HG03045 (cell line): ENCODE measurements around the gene HM13.
A peak's percentile ranks its signal among the peaks of the same experiment; 100 is the strongest.
"Not testable (repeated sequence)": the region's sequence is repeated elsewhere in the genome, so short reads cannot be mapped to it uniquely, and the experiment has no call there.

ENCODE experiments used
- ATAC-seq: cut with Tn5 transposase; IDR thresholded peaks from one replicate; pipeline ENCODE4 v1.9.1; 2021; ENCODE audit warnings: mild to moderate bottlenecking, moderate library complexity; ENCODE audit not compliant: unreplicated experiment

Gene HM13

DNA sequence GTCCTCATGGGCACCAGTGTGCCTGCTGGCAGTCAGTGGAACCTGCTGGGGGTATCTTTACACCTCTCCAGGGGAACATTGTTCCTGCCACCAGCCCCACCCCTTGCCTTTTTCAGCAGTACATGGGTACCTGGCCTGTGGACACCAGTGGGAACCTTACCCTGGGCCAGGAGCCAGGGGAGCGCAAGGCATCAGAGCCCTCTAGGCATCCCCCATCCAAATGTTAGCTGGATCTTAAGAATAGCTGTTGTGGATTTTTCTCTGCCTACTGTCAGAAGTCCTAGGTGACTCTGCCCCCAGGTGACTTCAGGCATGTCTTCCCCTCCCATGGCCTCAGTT, 52.0 kb downstream of the HM13 start:
- ATAC-seq, result no peak

DNA sequence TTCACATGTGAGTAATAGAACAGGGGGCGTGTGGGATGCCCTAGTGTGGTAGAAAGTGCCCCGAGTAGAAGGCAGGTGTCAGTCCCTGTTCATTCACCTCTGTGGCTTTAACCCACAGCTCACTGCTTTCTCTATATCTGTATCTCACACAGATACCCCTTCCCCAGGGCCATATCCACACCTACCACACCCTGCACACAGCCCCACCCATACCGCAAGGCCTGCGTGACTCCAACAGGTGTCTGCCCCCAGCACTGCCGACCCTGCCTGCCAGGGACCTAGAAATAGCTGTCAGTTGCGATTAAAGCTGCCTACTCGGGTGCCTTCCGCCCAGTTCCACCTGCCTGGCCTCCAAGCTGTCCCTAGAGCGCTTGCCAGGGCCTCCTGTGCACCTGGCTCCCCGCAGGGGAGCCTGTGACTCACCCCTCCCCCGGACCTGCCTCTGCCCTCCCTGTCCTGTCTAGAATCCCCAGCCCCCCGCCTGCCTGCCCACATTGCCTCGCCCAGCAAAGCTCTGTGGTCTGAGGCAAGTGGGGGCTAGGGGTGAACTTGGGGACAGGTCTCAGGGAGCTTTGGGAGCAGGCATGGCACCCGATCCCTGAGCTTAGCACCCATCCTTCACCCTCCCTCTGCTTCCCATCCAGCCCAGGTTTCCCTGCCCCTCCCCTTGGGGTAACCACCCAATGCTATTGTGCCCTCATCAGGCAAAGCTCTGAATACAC, 52.6 kb downstream of the HM13 start:
- no peak for ATAC-seq

DNA sequence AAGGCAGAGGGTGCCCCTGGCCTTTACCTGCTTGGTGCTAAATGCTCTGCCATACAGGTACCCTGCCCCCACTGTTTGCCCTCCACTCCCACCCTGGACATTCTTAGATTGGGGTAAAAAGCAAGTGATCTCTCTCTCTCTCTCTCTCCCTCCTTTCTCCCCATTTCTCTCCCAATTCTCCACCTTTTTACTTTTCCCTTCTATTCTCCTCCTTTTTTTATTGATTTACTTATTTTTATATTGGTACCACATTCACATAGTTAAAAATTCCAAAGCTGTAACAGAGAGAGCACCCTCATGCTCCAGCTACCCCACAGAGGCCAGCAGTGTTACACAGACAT, 53.1 kb downstream of the HM13 start:
- ATAC-seq, result no peak

DNA sequence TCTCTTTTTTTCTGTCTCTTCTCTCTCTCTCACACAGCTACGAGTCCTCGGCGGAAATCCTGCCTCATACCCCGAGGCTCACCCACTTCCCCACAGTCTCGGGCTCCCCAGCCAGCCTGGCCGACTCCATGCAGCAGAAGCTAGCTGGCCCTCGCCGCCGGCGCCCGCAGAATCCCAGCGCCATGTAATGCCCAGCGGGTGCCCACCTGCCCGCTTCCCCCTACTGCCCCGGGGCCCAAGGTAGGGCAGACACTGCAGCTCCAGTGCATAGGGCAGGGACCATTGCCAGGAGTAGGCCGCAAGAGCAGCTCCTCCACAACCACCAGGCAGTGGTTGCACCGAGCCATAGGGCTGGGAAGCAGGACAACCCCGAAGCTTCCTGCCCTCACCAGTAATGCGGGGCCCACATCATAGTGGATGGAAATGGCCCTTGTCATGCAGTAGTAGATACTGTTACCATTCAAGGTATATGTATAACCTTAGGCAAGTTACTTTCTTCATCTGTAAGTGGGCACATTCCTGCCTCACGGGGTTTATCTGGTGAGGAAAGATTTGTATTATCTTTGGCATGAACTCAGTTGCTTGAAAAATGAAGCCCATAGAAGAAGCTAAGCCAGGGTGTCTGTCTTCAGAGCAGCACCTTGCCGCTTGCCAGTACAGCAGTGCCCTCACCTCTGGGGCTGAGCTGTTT, 53.9 kb downstream of the HM13 start:
- ATAC-seq, result no peak

DNA sequence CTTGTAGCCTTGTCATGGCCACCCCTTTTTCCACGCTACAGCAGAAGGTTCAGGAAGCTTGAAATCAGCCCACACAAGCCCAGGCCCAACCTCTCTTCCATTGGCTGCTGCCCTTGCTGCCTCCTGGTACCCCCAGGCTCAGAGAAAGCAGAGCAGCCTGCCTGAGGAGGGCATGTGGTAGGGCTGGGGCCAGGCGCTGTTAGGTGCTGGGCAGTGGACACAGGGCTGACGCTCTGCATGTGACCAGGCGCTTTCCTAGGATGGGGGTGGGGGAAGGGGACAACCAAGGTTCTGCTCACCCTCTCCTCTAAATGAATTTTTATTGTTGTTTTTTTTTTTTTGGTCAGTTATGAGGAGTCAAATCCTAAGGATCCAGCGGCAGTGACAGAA, 54.5 kb downstream of the HM13 start:
- ATAC-seq, result no peak

DNA sequence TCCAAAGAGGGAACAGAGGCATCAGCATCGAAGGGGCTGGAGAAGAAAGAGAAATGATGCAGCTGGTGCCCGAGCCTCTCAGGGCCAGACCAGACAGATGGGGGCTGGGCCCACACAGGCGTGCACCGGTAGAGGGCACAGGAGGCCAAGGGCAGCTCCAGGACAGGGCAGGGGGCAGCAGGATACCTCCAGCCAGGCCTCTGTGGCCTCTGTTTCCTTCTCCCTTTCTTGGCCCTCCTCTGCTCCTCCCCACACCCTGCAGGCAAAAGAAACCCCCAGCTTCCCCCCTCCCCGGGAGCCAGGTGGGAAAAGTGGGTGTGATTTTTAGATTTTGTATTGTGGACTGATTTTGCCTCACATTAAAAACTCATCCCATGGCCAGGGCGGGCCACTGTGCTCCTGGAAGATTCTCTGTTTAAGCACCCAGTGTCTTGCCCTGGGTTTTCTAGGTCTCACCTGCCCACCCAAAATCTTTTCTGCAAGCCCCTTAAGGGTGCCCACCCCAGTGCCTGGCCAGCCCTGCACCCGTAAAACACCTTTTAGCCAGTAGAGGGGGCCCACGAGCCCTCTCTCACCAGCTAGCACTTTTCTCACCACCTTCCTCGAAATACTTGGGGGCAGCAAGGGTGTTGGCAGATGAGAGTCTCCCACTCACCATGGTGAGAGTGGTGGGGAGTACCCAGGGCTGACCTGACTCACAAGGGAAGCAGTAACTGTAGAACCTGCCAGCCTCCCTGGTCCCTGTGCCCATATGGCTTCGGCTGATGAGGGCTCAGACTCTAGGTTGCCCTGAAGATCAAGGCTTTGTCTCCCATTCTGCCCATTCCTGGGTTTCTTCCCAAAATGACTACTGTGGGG, 55.1 kb downstream of the HM13 start:
- ATAC-seq, result no peak

DNA sequence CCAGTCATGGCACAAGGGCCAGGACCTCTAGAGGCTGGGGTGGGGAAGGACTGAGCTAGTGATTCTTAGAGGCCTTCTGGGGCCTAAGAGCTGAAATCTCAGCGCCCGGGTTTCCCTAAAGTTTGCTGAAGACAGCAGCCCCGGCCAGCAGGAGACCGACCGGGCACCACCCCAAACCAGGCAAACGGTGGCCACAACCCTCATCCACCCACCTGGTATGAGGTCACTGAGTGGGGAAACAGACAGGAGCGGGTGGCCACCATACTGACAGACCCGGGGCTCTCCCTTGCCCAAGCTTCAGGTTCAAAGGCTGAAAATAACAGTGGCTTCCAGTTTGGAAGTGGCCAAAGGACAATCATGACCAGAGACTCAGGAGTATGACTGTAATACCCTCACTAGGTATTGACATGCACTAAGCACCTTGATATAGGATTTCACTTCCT, 55.8 kb downstream of the HM13 start:
- ATAC-seq, result no peak

DNA sequence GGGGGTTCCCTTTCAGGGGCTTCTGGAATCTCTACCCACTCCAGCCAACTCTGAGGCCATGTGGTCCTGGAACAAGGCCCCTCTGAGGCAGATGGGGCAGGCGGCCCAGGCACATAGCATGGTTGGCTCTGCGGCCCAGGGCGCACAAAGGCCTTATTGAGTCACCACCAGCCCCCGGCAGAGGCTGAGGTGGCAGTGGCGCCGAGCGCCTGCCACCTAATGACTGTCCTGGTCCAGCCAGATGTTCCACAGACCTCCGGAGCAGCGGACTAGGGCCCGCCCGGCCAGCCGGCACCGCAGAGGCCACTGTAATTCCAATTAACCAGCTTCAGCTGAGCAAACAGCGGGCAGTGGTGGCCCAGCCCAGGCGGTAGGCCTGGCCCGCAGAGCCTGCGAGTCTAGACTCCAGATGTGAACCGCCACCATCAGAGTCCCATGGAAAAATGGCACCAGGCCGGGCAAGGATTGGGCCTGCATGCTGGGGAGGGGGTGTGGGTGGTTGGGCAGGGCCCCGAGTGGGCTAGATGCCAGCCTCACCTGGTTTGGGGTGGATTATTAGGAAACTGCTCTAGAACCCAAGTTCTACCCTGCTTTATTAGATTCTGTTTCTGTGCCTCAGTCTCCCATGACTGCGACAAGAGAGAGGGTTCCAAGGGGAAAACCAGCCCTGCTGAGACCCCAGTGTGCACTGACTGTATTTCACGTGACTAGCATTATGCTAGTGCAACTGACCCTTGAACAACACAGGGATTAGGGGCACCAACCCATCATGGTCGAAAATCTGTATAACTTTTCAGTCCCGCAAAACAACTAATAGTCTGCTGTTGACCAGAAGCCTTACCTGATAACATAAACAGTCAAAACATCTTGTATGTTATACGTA, 56.7 kb downstream of the HM13 start:
- ATAC-seq, result no peak

DNA sequence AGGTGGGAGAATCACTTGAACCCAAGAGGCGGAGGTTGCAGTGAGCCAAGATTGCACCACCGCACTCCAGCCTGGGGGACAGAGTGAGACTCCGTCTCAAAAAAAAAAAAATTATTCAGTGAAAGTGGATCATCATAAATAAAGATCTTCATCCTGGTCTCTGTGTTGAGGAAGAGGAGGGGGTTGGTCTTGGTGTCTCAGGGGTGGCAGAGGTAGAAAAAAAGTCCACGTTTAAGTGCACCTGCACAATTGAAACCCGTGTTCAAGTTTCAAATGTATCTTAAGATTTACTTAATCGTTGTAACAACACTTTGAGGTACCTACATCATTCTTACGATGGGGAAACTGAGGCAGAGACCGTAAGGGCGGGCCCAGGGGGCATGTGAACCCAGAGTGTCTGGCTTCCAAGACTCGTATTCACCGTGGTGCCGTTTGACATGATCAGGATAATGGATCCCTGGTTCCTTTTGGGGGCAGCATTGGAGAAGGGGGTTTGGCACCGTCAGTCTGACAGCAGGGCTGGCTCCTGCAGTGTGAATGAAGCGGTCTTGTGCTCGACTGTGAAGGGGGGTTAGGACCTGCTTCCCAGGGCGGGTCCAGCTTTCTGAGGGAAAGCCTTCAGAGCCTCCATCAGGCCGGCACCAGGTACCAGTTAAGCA, 57.9 kb downstream of the HM13 start:
- peak; percentile 1 for ATAC-seq

DNA sequence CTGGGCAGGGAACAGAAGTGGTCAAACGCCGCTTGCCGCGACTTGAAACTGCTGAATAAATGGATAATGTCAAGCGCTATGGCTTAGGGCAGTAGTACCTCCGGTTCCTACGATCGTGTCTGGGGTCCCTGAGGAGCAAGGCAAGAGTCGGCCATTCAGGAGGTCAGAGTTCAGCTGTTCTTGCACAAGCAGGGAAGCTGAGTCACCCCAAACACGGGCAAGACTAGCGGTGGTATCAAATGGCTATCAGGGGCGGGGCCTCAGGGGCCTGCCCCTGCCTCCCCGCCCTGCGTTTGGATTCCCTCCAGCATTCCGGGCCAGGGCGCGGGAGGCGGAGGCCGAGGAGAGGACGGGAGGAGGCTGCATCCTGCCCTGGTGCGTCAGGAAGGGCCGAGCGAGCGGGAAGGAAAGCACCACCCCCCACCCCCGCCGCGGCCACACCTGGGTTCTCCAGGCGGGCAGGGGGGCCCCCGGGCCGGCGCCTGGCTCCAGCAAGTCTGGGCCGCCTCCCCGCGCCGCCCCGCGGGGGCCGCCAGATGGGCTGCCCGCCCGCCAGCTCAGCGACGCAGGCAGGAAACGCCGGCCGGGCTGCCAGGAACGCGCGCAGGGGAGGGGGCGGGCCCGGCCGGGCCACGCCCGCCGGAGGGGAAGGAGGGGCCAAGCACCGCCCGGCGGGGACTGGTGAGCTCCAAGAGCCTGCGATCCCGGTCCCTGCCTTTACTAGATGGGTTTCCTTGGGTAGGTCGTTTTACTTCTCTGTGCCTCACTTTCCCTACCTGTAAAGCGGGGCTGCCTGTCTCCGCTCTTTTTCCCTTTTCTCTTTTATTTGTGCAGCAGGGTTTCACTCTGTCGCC, 58.7 kb downstream of the HM13 start:
- peak; percentile 88 for ATAC-seq

DNA sequence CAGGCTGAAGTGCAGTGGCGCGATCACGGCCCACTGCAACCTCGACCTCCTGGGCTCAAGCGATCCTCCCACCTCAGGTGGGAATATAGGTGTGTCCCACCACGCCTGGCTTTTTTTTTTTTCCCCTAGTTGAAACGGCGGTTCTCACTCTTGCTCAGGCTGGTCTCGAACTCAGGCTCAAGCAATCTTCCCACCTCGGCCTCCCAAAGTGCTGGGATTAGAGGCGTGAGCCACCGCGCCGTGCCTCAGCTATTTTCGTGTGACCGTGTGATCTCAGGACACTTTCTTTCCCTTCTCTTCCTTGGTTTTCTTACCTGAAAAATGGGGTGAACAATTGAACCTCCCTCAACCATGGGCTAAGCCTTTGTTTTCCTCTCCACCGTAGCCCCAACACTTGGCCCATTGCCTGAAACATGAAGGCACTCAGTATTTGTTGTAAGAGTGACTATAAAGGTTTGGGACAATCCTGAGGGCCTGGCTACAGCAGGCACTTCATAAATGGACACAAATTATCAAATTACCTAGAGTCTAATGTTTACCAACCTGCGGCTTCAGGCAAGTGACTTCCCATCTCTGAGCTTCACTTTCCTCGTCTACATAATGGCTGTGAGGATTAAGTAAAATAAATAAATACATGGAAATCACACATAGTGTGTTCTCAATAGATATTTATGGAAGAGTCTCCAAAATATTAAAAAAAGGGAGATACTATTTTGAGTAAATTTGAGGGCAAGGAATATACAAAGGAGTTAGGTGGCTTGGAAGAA, 59.5 kb downstream of the HM13 start:
- peak; percentile 5 for ATAC-seq

DNA sequence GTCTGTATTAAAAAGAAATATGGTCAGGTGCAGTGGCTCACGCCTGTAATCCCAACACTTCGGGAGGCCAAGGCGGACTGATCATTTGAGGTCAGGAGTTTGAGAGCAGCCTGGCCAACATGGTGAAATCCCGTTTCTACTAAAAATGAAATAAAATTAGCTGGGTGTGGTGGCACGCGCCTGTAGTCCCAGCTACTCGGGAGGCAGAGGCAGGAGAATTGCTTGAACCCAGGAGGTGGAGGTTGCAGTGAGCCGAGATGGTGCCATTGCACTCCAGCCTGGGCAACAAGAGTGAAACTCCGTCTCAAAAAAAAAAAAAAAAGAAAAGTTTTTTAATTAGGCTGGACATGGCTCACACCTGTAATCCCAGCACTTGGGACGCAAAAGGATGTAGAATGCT, 60.7 kb downstream of the HM13 start:
- not testable (repeated sequence) for ATAC-seq

DNA sequence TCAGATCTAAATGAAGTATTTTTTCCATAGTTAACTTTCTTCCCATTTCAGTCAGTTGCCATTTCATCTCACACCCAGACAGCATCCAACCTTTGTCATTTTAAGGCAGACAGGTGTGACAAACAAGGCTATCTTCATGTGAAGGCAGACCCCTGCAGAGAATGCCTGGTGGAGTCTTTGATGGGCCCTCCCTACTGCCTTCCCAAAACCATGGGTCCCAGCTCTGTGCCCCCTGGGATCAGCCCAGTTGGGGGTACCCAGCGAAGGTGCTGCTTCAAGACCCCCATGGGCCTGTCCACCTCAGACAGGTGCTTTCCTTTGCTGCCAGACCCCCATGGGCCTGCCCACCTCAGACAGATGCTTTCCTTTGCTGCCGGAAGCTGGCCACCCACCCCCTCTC, 62.5 kb downstream of the HM13 start:
- no peak for ATAC-seq

DNA sequence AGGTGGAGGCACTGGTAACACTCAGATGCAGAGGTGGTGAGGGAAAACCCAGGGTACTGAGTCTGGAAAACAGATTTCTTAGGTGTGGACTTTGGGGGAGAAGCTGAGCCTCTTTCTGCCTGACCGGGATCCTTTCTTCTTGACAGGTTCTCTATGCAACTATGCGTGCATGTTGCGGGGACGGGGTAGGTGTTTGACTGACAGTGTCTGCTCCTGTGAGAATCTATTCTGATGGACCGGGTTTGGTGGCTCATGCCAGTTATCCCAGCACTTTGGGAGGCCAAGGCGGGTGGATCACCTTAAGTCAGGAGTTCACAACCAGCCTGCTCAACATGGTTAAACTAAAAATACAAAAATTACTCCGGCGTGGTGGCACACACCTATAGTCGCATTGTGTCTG, 63.0 kb downstream of the HM13 start:
- no peak for ATAC-seq

DNA sequence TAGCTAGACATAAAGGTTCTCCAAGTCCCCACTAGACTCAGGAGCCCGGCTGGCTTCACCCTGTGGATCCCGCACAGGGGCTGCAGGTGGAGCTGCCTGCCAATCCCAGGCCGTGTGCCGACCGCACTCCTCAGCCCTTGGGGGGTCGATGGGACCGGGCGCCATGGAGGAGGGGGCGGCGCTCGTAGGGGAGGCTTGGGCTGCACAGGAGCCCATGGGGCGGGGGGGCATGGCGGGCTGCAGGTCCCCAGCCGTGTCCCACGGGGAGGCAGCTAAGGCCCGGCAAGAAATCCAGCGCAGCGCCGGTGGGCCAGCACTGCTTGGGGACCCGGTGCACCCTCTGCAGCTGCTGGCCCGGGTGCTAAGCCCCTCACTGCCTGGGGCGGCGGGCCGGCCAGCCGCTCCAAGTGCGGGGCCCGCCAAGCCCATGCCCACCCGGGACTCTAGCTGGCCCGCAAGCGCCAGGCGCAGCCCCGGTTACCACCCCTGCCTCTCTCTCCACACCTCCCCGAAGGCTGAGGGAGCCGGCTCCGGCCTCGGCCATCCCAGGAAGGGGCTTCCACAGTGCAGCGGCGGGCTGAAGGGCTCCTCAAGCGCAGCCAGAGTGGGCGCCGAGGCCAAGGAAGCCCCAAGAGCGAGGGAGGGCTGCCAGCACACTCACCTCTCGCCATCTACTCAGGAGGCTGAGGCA, 64.4 kb downstream of the HM13 start:
- no peak for ATAC-seq

DNA sequence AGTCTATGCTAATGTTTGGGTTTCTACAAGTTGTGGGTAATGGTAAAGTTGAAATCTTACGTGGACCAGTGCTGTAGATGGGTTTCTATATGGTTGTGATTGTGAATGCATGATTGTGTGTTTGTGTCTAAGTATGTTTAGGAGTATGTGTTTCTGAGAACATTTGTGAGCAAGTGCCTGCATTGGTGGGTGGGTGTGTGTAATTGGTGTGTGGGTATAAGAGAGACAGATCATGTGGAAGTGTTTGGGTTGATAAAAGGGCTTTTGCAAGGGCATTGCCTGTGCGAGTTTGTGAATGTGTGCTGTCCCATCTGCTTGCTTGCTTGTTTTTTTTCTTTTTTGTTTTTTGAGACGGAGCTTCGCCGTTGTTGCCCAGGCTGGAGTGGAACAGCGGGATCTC, 65.0 kb downstream of the HM13 start:
- ATAC-seq, result no peak

DNA sequence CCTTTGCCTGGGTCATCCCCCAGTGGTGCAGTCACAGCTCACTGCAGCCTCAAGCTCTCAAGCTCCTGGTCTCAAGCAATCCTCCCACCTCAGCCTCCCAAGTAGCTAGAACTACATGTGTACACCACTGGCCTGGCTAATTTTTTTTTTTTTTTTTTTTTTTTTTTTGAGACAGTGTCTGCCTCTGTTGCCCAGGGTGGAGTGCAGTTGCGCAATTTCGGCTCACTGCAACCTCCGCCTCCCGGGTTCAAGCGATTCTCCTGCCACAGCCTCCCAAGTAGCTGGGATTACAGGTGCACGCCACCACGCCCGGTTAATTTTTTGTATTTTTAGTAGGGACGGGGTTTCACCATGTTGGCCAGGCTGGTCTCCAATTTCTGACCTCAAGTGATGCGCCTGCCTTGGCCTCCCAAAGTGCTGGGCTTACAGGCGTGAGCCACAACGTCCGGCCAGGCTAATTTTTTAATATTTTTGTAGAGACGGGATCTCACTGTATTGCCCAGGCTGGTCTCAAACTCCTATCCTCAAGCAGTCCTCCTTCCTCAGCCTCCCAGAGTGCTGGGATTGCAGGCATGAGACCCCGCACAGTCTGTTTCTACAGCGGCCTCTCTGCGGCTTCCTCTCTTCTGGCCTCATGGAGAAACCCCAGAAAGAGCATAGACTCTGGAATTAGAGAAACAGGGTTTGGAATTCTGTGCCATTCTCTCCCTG, 65.9 kb downstream of the HM13 start:
- ATAC-seq, result not testable (repeated sequence)

DNA sequence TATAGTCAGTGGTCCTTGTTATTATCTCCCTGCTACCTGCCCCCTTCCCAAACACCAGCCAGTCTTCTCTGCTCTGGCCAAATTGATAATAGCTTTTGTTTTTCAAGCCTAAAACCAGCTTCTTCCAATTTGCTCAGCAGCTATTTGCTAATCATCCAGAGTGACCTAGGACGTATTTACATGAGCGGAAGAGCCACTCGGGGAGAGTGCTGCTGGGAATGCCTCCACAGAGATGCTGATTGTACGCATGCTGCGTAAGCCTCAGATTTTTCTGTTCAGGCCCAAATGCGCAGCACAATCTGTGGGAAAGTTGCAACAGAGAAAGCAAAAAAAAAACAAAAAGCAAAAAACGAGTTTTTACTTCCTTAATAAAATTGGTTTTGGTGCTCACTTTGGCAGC, 66.5 kb downstream of the HM13 start:
- no peak for ATAC-seq
